CD4-positive, CD25-positive, alpha-beta regulatory T cell (primary cell): ENCODE measurements around the gene NELL2. TPM values are rescaled to one million over a fixed set of nuclear protein-coding genes. Genes with fewer than 3 reads are reported as not detected.

Experiments
- ATAC-seq, 2 donors: fragments of 150-1000 bp; cut with Tn5 transposase; one replicate each; pipeline ENCODE4 v1.10.0; 2021; ENCODE audit warnings: low read depth in 2 of 2, moderate number of reproducible peaks in 2 of 2, moderate library complexity in 1 of 2
- DNase-seq, 3 donors: peaks; one replicate each; pipeline versions ENCODE4 v3.0.0 to v3.0.0-alpha.2; 2012 to 2022; ENCODE audit warnings: mixed read lengths in 1 of 3
- H3K27ac ChIP-seq: one replicate; pipeline ENCODE4 v1.7.0; 2013; ENCODE audit warnings: mild to moderate bottlenecking, low read length; ENCODE audit not compliant: insufficient read depth, poor library complexity, severe bottlenecking
- H3K27me3 ChIP-seq: one replicate; pipeline ENCODE4 v1.7.0; 2013; ENCODE audit warnings: low read length; ENCODE audit not compliant: control insufficient read depth, insufficient read depth
- H3K36me3 ChIP-seq: one replicate; pipeline ENCODE4 v1.7.0; 2013; ENCODE audit warnings: mild to moderate bottlenecking, low read length, moderate library complexity; ENCODE audit not compliant: control insufficient read depth, insufficient read depth
- H3K4me1 ChIP-seq: 2 replicates; pipeline ENCODE4 v1.7.0; 2013; ENCODE audit warnings: mild to moderate bottlenecking, low read length; ENCODE audit not compliant: insufficient read depth, control insufficient read depth, poor library complexity, severe bottlenecking
- H3K4me3 ChIP-seq: one replicate; pipeline ENCODE4 v1.7.0; 2013; ENCODE audit warnings: low read depth, mild to moderate bottlenecking, low read length, moderate library complexity
- H3K9me3 ChIP-seq, 2 experiments: 1 replicate in 1 of 2; 2 replicates in 1 of 2; pipeline ENCODE4 v1.7.0; 2013; ENCODE audit warnings: low read length in 2 of 2, mild to moderate bottlenecking in 1 of 2, moderate library complexity in 1 of 2; ENCODE audit not compliant: control insufficient read depth in 2 of 2
- H3K27ac Mint-ChIP-seq, 3 donors: one replicate each; pipeline ENCODE4 v1.8.0; 2020 to 2022; ENCODE audit warnings: mild to moderate bottlenecking in 3 of 3, mixed read lengths in 3 of 3, moderate library complexity in 2 of 3
- H3K27me3 Mint-ChIP-seq: one replicate; pipeline ENCODE4 v1.8.0; 2022; ENCODE audit warnings: mild to moderate bottlenecking, mixed read lengths
- H3K36me3 Mint-ChIP-seq: one replicate; pipeline ENCODE4 v1.8.0; 2020; ENCODE audit warnings: mixed read lengths
- H3K4me1 Mint-ChIP-seq, 4 donors: one replicate each; pipeline ENCODE4 v1.8.0; 2020 to 2022; ENCODE audit warnings: mixed read lengths in 4 of 4, mild to moderate bottlenecking in 1 of 4
- H3K4me3 Mint-ChIP-seq, 4 donors: one replicate each; pipeline ENCODE4 v1.8.0; 2020 to 2022; ENCODE audit warnings: mild to moderate bottlenecking in 4 of 4, mixed read lengths in 4 of 4, moderate library complexity in 3 of 4
- H3K9me3 Mint-ChIP-seq, 7 donors: one replicate each; pipeline ENCODE4 v1.8.0; 2020 to 2022; ENCODE audit warnings: mixed read lengths in 7 of 7, mild to moderate bottlenecking in 3 of 7, moderate library complexity in 2 of 7
- polyA plus RNA-seq, 4 donors: library from polyadenylated mRNA; unstranded; fragments of 300-500 nt; fragmentation: Illumina TruSeq; gene quantifications; one replicate each; pipeline ENCODE4 v1.2.3, GENCODE V29; 2021
- total RNA-seq: library from RNA; stranded (reverse); gene quantifications from one replicate; pipeline ENCODE4 v1.2.3, GENCODE V29; 2022

Gene NELL2
- total and polyA plus RNA-seq, 5 donors from 2014 or later, result 1.2 to 11.9 (median 4.4) TPM

GRCh38 chr12:44816446-44817017, 59.6 kb downstream of the NELL2 start:
- H3K36me3 Mint-ChIP-seq, result no peaks in the 10 kb centered on the region

GRCh38 chr12:44812062-44812461, 64.1 kb downstream of the NELL2 start:
- no peaks in the 10 kb centered on the region for H3K9me3 ChIP-seq
- H3K4me3 ChIP-seq, result no peak overlapping the region
- no peak overlapping the region for H3K4me3 Mint-ChIP-seq
- H3K9me3 Mint-ChIP-seq, result no peaks in the 10 kb centered on the region
- H3K27me3 Mint-ChIP-seq, result no peaks in the 10 kb centered on the region
- no peaks in the 10 kb centered on the region for H3K4me1 ChIP-seq
- peak in 1 of 2 donors; percentile 34 for ATAC-seq
- H3K4me1 Mint-ChIP-seq, result peaks cover 0 to 8% (median 0%) of the 10 kb centered on the region in 4 donors
- no peaks in the 10 kb centered on the region for H3K36me3 Mint-ChIP-seq
- no peaks in the 10 kb centered on the region for H3K27me3 ChIP-seq
- no peak overlapping the region for H3K27ac Mint-ChIP-seq
- no peak overlapping the region for H3K27ac ChIP-seq
- no peaks in the 10 kb centered on the region for H3K36me3 ChIP-seq
- peak in 2 of 3 donors; percentile 37 to 68 for DNase-seq

More at GRCh38 chr12:44816446-44817017, 59.6 kb downstream of the NELL2 start:
- DNase-seq, result no peak
- no peaks in the 10 kb centered on the region for H3K9me3 ChIP-seq
- no peak overlapping the region for H3K4me3 ChIP-seq
- ATAC-seq, result no peak
- no peaks in the 10 kb centered on the region for H3K4me1 ChIP-seq
- no peak overlapping the region for H3K27ac Mint-ChIP-seq
- H3K9me3 Mint-ChIP-seq, result peaks cover 0 to 1% (median 0%) of the 10 kb centered on the region in 7 donors
- peaks cover 0 to 11% (median 2%) of the 10 kb centered on the region in 4 donors for H3K4me1 Mint-ChIP-seq
- H3K27me3 Mint-ChIP-seq, result no peaks in the 10 kb centered on the region
- no peaks in the 10 kb centered on the region for H3K27me3 ChIP-seq
- no peak overlapping the region for H3K27ac ChIP-seq
- H3K36me3 ChIP-seq, result no peaks in the 10 kb centered on the region
- no peak overlapping the region for H3K4me3 Mint-ChIP-seq

DNA sequence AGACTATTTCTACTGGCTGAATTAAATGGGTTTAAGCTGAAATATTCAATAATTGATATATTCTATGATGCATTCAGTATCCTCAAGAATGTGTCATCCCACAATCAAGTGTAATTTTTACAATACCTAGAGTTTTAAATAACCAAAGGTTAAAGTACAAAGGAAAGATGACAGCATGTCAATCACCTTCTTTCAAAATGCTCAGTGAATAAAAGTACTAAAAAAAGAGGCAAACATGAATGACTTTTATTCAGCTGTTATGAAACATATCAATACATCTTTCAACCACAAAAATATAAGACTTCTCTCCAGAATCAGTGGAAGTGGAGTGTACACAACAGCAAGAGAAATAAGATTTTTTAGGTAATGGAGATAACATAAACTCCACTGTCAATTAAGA, 72.0 kb downstream of the NELL2 start:
- Histone ChIP-seq H3K9me3 (no peaks in the 10 kb centered on the region), H3K36me3 (no peaks in the 10 kb centered on the region), H3K27ac (no peak overlapping the region), H3K4me1 (no peaks in the 10 kb centered on the region), H3K27me3 (peaks cover 1% of the 10 kb centered on the region), H3K4me3 (no peak overlapping the region)
- Mint-ChIP-seq H3K4me3 (no peak overlapping the region), H3K27me3 (no peaks in the 10 kb centered on the region), H3K9me3 (peaks cover 0 to 2% (median 0%) of the 10 kb centered on the region in 7 donors), H3K4me1 (no peaks in the 10 kb centered on the region), H3K36me3 (no peaks in the 10 kb centered on the region), H3K27ac (no peak overlapping the region)
- ATAC-seq (no peak), DNase-seq (no peak)

- Histone ChIP-seq H3K4me1 (no peaks in the 10 kb centered on the region), H3K27me3 (no peaks in the 10 kb centered on the region), H3K27ac (no peak overlapping the region), H3K36me3 (no peaks in the 10 kb centered on the region), H3K9me3 (no peaks in the 10 kb centered on the region), H3K4me3 (no peak overlapping the region)
- ATAC-seq (no peak), DNase-seq (no peak)
- Mint-ChIP-seq H3K4me3 (no peak overlapping the region), H3K27me3 (no peaks in the 10 kb centered on the region), H3K36me3 (no peaks in the 10 kb centered on the region), H3K27ac (no peak overlapping the region), H3K4me1 (no peaks in the 10 kb centered on the region), H3K9me3 (peaks cover 0 to 3% (median 0%) of the 10 kb centered on the region in 7 donors)
These were observed 80.1 kb downstream of the NELL2 start for GRCh38 chr12:44795970-44796369.

GRCh38 chr12:44788731-44789130, 87.4 kb downstream of the NELL2 start:
- Mint-ChIP-seq H3K4me1 (no peaks in the 10 kb centered on the region), H3K27me3 (no peaks in the 10 kb centered on the region), H3K9me3 (peaks cover 0 to 9% (median 0%) of the 10 kb centered on the region in 7 donors), H3K36me3 (no peaks in the 10 kb centered on the region), H3K27ac (no peak overlapping the region), H3K4me3 (no peak overlapping the region)
- Histone ChIP-seq H3K9me3 (no peaks in the 10 kb centered on the region), H3K27ac (no peak overlapping the region), H3K36me3 (no peaks in the 10 kb centered on the region), H3K4me1 (no peaks in the 10 kb centered on the region), H3K27me3 (no peaks in the 10 kb centered on the region), H3K4me3 (no peak overlapping the region)
- DNase-seq, result no peak
- ATAC-seq, result no peak

- Histone ChIP-seq H3K36me3 (no peaks in the 10 kb centered on the region), H3K4me1 (no peaks in the 10 kb centered on the region), H3K27me3 (no peaks in the 10 kb centered on the region), H3K4me3 (no peak overlapping the region), H3K27ac (no peak overlapping the region), H3K9me3 (no peaks in the 10 kb centered on the region)
- no peak overlapping the region for H3K4me3 Mint-ChIP-seq
- no peaks in the 10 kb centered on the region for H3K4me1 Mint-ChIP-seq
- ATAC-seq (no peak), DNase-seq (no peak)
- H3K27me3 Mint-ChIP-seq, result no peaks in the 10 kb centered on the region
- no peak overlapping the region for H3K27ac Mint-ChIP-seq
- H3K9me3 Mint-ChIP-seq, result peaks cover 0 to 14% (median 5%) of the 10 kb centered on the region in 7 donors
- H3K36me3 Mint-ChIP-seq, result no peaks in the 10 kb centered on the region
These were observed 95.8 kb downstream of the NELL2 start for GRCh38 chr12:44780221-44780790.

DNA sequence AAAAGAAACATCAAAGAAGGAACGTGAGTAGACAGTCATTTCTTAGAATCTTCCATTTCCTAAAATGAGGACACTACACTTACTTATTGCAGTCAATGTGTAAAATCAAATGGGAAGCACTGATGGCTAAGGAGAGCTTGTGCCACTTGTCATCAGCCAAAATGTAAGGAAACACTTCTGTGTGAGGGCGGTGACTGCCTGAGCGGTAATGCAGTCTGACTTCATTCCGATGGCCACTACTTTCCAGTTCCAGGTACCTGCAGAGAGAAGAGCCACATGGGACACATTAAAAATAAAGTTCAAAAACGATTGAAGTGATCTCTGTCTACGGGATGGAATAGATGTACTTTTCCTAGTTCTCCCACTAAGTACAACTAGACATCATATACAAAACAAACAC, 96.3 kb downstream of the NELL2 start:
- H3K27me3 Mint-ChIP-seq, result no peaks in the 10 kb centered on the region
- no peak overlapping the region for H3K4me3 Mint-ChIP-seq
- ATAC-seq, result no peak
- peaks cover 0 to 14% (median 5%) of the 10 kb centered on the region in 7 donors for H3K9me3 Mint-ChIP-seq
- H3K4me1 ChIP-seq, result no peaks in the 10 kb centered on the region
- H3K36me3 ChIP-seq, result no peaks in the 10 kb centered on the region
- H3K9me3 ChIP-seq, result no peaks in the 10 kb centered on the region
- no peaks in the 10 kb centered on the region for H3K36me3 Mint-ChIP-seq
- H3K4me1 Mint-ChIP-seq, result peaks cover 0 to 2% (median under 1%) of the 10 kb centered on the region in 4 donors
- peak overlapping the region in 1 of 3 donors; percentile 20 for H3K27ac Mint-ChIP-seq
- H3K27me3 ChIP-seq, result no peaks in the 10 kb centered on the region
- no peak for DNase-seq
- H3K4me3 ChIP-seq, result no peak overlapping the region
- H3K27ac ChIP-seq, result no peak overlapping the region

DNA sequence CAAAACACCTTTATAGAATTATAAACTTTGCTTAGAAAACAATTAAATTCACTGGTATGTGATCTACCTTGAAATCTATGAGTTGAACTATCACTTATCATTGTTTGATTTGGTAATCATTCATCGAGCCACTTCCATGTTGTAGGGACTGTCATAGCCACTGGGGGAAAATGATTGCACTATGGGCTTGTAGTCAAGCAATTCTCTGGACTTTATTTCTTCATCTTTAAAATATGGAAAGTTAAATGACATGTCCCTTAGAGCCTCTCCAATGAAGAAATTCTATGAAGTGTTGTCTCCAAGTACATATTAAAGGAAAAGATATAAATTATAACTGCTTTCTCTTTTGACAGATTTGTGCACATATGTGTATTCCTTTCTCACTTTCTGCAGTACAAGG, 97.3 kb downstream of the NELL2 start:
- H3K4me1 ChIP-seq, result no peaks in the 10 kb centered on the region
- no peak overlapping the region for H3K27ac ChIP-seq
- Mint-ChIP-seq H3K4me1 (peaks cover 0 to 2% (median under 1%) of the 10 kb centered on the region in 4 donors), H3K9me3 (peaks cover 0 to 14% (median 2%) of the 10 kb centered on the region in 7 donors), H3K27ac (no peak overlapping the region), H3K27me3 (no peaks in the 10 kb centered on the region), H3K36me3 (no peaks in the 10 kb centered on the region), H3K4me3 (no peak overlapping the region)
- ATAC-seq (no peak), DNase-seq (no peak)
- H3K9me3 ChIP-seq, result no peaks in the 10 kb centered on the region
- no peaks in the 10 kb centered on the region for H3K36me3 ChIP-seq
- no peaks in the 10 kb centered on the region for H3K27me3 ChIP-seq
- no peak overlapping the region for H3K4me3 ChIP-seq
